Measurements from ENCODE around the gene DSCAM.
"Not testable (repeated sequence)": the region's sequence is repeated elsewhere in the genome, so short reads cannot be mapped to it uniquely, and the experiment has no call there.

DSCAM gene

GRCh38 chr21:40269239-40269638, 577.7 kb downstream of the DSCAM start:
- DNase-seq (ENCODE audit: low read depth in 2 of 3, low spot score in 1 of 3), result no peak

DNA sequence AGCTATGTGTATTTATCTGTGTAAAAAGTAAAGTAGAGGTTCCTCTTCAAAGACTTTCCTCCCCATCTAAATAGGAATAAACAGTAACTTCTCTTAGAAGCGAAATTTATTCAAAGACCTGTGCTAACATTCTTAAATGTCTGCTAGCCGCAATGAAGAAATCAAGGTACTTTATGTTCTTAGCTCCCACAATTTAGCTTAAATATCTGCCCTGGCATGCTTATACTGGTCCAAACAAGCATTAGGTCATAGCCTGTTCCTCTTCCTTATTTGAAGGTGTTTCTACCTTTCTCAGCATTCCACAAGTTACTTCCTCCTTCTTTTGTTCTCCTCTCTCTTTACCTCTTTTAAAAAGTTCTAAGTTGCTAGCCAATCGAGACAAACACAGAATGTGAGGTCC, 588.5 kb downstream of the DSCAM start:
- DNase-seq (ENCODE audit: low read depth in 2 of 3, low spot score in 1 of 3), result not testable (repeated sequence)

- DNase-seq (ENCODE audit: low read depth in 2 of 3, low spot score in 1 of 3), result no peak
Observed at GRCh38 chr21:40257342-40257741, 589.6 kb downstream of the DSCAM start.

DNA sequence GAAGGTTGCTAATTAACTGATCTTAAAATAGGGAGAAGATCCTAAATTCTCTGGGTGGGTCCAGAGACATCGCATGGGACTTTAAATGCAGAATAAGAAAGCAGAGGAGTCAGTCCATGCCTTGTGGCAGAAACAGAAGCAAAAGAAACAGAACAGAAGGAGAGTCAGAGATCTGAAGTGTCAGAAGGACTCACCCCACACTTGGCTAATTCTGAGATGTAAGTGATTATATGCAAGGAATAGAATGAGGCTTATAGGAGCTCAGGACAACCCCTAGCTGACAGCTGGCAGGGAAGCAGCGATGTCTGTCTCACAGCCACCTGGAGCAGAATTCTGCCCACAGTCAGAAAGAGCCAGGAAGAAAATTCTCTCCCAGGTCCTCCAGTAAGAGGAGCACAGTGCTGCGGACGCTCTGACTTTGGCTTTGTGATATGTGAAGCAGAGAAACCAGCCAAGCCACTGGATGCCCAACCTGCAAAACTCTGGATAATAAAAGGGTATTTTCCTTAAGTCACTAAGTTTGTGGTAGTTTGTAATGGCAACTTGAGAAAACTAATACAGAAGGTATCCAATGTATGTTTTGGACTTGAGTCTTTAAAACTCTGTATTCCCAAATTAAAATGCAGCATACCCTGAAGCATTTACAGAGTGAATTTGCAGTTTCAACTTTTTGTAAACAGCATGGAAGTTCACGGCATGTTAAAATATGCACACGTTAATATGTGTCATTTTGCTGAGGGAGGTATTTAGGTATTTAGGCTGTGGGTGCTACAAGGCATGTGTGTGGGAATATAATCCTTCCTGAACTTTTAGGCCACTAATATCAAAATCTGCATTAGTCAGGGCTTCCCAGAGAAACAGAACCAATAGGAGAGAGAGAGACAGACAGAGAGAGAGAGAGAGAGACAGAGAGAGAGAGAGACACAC, 591.2 kb downstream of the DSCAM start:
- no peak for DNase-seq (ENCODE audit: low read depth in 2 of 3, low spot score in 1 of 3)

GRCh38 chr21:40254540-40255465, 592.2 kb downstream of the DSCAM start:
- DNase-seq (ENCODE audit: low read depth in 2 of 3, low spot score in 1 of 3), result no peak

- DNase-seq (ENCODE audit: low read depth in 2 of 3, low spot score in 1 of 3), result no peak
Observed at GRCh38 chr21:40253112-40253511, 593.8 kb downstream of the DSCAM start.

GRCh38 chr21:40250514-40251294, 596.3 kb downstream of the DSCAM start:
- no peak for DNase-seq (ENCODE audit: low read depth in 2 of 3, low spot score in 1 of 3)

- no peak for DNase-seq (ENCODE audit: low read depth in 2 of 3, low spot score in 1 of 3)
Observed at GRCh38 chr21:40244981-40245380, 602.0 kb downstream of the DSCAM start.

GRCh38 chr21:40243685-40244084, 603.3 kb downstream of the DSCAM start:
- DNase-seq (ENCODE audit: low read depth in 2 of 3, low spot score in 1 of 3), result no peak

DNA sequence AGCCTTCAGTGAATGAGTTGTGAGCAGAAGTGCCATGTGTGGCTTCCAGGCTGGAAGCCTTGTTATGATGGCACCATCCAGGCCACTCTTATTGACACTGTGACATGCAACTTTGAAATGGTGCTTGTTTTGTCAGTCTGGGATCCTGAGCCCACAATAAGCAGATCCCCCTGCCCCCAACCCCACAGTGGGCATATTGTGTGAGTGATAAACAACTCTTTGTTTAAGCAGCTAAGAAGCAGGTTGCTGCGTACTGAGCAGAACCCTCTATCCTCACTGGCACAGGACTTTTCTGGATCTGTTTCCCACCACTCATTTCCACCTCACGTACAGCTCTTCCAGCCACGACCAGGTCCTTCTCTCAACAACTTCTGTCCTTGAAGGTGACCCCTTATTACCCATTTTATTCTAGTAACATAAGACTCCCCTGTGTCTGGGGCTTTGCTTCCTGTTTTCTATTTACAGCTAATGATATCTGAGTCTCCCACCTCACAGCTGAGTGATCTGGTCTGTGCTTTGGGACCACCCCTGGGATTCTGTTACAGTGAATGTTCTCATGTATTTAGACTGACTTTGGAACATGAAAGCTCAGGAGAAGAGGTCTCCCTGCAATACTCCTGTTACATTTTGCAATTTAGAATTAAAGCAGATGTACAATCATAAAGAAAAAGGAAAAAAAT, 604.2 kb downstream of the DSCAM start:
- DNase-seq (ENCODE audit: low read depth in 2 of 3, low spot score in 1 of 3), result no peak

- DNase-seq (ENCODE audit: low read depth in 2 of 3, low spot score in 1 of 3), result no peak
Observed at GRCh38 chr21:40235528-40235927, 611.4 kb downstream of the DSCAM start.

GRCh38 chr21:40231979-40232378, 615.0 kb downstream of the DSCAM start:
- DNase-seq (ENCODE audit: low read depth in 2 of 3, low spot score in 1 of 3), result no peak

DNA sequence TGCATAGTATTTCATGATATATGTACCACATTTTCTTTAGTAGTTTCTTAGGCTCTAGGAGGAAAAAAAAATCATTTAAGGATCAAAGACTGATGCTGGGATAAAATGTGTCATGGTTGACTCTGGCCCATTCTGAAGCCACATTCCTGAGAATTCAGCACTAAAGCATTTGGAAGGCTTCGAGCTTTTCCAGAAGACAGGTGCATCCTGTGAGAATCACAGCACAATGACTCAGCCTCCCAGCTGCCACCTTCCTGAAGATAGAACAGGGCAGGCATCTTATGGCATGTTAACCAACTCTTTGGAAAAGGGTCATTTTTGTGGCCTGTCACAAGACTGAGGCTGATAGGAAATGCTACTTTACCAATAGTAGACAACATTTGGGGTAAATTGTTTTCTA, 619.9 kb downstream of the DSCAM start:
- no peak for DNase-seq (ENCODE audit: low read depth in 2 of 3, low spot score in 1 of 3)

GRCh38 chr21:40215941-40216340, 631.0 kb downstream of the DSCAM start:
- DNase-seq (ENCODE audit: low read depth in 2 of 3, low spot score in 1 of 3), result no peak

DNA sequence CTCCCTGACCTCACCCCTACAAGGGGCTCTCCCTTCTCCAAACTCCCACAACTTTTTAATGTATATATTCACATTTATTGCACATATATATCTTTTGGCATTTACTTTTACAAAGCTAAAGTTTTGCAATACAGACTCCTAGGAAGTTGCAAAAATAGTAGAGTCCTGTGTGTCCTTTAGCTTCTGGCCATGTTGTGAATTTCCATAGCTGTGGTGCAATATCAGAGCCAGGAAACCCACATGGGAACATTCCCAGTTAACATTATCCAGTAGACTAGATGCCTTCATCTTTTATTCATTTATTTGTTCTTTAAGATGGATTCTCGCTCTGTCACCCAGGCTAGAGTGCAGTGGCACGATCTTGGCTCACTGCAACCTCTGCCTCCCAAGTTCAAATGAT, 636.7 kb downstream of the DSCAM start:
- no peak for DNase-seq (ENCODE audit: low read depth in 2 of 3, low spot score in 1 of 3)

DNA sequence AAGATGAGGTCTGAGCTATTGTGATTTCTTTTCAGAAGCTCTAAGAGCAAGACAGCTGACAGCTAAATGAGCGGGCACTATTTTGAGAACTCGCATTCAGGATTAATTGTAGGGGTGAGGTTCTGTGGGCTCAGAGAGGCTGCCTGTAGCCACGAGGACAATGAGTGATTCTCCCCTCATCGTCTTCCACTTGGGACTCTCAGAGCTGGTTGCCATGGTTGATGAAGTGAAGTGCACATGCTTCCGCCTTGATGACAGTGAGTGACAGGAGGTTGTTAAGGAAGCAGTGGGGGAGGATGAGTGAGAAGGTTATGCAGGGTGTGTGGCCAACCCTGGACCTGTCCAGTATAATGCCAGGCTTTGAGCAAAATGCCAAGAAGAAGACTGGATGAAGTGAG, 638.0 kb downstream of the DSCAM start:
- no peak for DNase-seq (ENCODE audit: low read depth in 2 of 3, low spot score in 1 of 3)

GRCh38 chr21:40208206-40208947, 638.6 kb downstream of the DSCAM start:
- DNase-seq (ENCODE audit: low read depth in 2 of 3, low spot score in 1 of 3), result no peak

- DNase-seq (ENCODE audit: low read depth in 2 of 3, low spot score in 1 of 3), result no peak
Observed at GRCh38 chr21:40200946-40201345, 646.0 kb downstream of the DSCAM start.

DNA sequence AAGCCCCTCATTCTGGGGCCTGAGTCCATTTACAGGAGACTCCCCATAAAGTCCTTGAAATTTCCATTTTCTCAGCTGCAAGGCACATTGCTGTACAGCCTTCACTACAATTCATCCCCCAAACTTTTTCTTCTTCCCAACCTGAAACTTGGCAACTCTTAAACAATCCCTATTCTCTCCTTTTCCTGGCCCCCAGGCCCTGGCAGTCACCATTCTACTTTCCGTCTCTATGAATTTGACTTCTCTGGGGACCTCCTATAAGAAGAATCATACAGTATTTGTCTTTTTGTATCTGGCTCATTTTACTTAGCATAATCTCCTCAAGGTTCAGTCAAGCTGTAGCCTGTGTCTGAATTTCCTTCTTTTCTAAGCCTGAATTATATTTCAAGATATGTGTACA, 646.8 kb downstream of the DSCAM start:
- no peak for DNase-seq (ENCODE audit: low read depth in 2 of 3, low spot score in 1 of 3)

Measured in stimulated activated CD4-positive, alpha-beta T cell treated with anti-CD3 and anti-CD28 coated beads, Interleukin-12 subunit alpha, Interleukin-12 subunit beta, amount 100 ng/mL, for 48 hours (primary cell).